ENCODE data around the gene TTC23.

The TTC23 gene

GRCh38 chr15:99169769-99170311 is 79.5 kb downstream of the TTC23 start:
- TF ChIP-seq, protein P1, sequence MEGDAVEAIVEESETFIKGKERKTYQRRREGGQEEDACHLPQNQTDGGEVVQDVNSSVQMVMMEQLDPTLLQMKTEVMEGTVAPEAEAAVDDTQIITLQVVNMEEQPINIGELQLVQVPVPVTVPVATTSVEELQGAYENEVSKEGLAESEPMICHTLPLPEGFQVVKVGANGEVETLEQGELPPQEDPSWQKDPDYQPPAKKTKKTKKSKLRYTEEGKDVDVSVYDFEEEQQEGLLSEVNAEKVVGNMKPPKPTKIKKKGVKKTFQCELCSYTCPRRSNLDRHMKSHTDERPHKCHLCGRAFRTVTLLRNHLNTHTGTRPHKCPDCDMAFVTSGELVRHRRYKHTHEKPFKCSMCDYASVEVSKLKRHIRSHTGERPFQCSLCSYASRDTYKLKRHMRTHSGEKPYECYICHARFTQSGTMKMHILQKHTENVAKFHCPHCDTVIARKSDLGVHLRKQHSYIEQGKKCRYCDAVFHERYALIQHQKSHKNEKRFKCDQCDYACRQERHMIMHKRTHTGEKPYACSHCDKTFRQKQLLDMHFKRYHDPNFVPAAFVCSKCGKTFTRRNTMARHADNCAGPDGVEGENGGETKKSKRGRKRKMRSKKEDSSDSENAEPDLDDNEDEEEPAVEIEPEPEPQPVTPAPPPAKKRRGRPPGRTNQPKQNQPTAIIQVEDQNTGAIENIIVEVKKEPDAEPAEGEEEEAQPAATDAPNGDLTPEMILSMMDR (IDR thresholded peaks at IDR 0.05): no peak
- TF ChIP-seq ZFX (IDR thresholded peaks at IDR 0.05; ENCODE audit: borderline replicate concordance): no peak
- no peak overlapping the region for H3K27ac ChIP-seq

- TF ChIP-seq ZFX (IDR thresholded peaks at IDR 0.05; ENCODE audit: borderline replicate concordance): no peak
- TF ChIP-seq, protein P1 (IDR thresholded peaks at IDR 0.05): no peak
- H3K27ac ChIP-seq: no peak overlapping the region
Observed at GRCh38 chr15:99168601-99169580, 80.5 kb downstream of the TTC23 start.

DNA sequence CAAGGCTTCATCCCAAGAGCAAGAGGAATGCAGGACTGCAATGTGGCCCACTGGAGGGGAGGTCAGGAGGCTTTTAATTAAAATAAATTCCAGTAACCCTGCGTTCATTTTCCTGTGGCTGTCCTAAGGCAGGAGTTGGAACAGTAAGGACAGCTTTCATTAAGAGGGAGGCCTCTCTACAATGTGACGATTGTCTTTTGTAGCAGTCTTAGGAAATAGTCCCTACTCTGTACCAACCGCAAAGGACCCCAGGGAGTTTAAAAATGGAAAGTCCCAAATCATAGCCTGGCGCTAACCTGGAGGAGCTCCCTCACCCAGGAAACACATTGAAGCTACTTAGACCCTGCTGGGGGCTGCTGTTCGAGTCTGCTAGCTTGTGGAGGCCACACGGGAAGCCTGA is 81.7 kb downstream of the TTC23 start:
- no peak for TF ChIP-seq ZFX (IDR thresholded peaks at IDR 0.05; ENCODE audit: borderline replicate concordance)
- TF ChIP-seq, protein P1 (IDR thresholded peaks at IDR 0.05): no peak
- no peak overlapping the region for H3K27ac ChIP-seq

GRCh38 chr15:99167201-99167600 is 82.2 kb downstream of the TTC23 start:
- no peak overlapping the region for H3K27ac ChIP-seq
- TF ChIP-seq ZFX (IDR thresholded peaks at IDR 0.05; ENCODE audit: borderline replicate concordance): no peak
- TF ChIP-seq, protein P1 (IDR thresholded peaks at IDR 0.05): no peak

- TF ChIP-seq, protein P1 (IDR thresholded peaks at IDR 0.05): no peak
- no peak for TF ChIP-seq ZFX (IDR thresholded peaks at IDR 0.05; ENCODE audit: borderline replicate concordance)
- H3K27ac ChIP-seq: no peak overlapping the region
Observed at GRCh38 chr15:99165956-99166689, 83.3 kb downstream of the TTC23 start.

GRCh38 chr15:99165020-99165790 is 84.2 kb downstream of the TTC23 start:
- TF ChIP-seq, protein P1 (IDR thresholded peaks at IDR 0.05): no peak
- no peak for TF ChIP-seq ZFX (IDR thresholded peaks at IDR 0.05; ENCODE audit: borderline replicate concordance)
- H3K27ac ChIP-seq: no peak overlapping the region
